ENCODE results near the gene BCKDK. TPM values are rescaled to one million over a fixed set of nuclear protein-coding genes. Genes with fewer than 3 reads are reported as not detected.

BCKDK gene
- total and polyA plus RNA-seq, 2 of the 13 experiments (the other 11 are each of a cell fraction or from before 2014, with no cell fraction given) = 24.9 to 42.6 TPM

DNA sequence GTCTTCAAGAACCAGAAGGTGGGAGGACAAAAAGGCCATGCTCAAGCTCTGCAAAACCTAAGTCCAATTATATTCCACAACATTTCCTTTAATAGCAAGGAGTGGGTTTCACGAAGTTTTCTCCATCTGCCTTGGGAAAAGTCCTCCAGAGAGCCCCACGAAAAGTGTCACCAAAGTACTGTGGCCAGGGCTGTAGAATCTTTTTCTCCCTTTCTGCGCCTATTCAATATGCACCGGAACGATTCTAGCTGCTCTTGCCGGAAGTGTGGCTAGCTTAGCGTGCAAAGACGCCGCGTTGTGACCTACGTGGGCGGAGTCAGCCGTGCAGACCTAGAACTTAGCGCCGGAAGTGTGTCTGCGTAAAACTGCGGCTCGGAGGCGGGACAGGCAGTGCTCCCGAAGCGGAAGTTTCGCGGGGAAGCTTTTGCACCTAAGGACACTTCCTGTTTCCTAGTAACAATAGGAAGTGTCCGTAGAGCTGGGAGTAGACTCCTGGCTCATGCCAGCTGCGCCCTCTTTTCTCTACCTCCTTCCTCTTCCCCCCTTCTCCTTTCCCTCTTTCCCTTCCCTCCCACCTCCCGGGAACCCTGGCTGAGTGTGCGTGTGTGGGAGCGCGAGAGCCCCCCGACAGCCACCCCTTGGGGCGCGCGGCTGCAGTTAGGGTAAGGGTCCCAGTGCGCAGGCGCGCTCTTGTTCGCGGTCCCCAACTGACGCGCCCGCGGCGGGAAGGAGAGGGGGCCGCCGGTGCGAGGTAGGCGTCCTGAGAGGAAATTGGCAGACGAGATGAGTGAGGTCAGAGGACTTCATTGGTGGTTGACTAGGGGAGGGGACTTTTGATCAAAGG is 34.0 kb upstream of the BCKDK start, which contains the start of the genes ZNF646 and ZNF668 (continued):
- TF ChIP-seq, protein P1, sequence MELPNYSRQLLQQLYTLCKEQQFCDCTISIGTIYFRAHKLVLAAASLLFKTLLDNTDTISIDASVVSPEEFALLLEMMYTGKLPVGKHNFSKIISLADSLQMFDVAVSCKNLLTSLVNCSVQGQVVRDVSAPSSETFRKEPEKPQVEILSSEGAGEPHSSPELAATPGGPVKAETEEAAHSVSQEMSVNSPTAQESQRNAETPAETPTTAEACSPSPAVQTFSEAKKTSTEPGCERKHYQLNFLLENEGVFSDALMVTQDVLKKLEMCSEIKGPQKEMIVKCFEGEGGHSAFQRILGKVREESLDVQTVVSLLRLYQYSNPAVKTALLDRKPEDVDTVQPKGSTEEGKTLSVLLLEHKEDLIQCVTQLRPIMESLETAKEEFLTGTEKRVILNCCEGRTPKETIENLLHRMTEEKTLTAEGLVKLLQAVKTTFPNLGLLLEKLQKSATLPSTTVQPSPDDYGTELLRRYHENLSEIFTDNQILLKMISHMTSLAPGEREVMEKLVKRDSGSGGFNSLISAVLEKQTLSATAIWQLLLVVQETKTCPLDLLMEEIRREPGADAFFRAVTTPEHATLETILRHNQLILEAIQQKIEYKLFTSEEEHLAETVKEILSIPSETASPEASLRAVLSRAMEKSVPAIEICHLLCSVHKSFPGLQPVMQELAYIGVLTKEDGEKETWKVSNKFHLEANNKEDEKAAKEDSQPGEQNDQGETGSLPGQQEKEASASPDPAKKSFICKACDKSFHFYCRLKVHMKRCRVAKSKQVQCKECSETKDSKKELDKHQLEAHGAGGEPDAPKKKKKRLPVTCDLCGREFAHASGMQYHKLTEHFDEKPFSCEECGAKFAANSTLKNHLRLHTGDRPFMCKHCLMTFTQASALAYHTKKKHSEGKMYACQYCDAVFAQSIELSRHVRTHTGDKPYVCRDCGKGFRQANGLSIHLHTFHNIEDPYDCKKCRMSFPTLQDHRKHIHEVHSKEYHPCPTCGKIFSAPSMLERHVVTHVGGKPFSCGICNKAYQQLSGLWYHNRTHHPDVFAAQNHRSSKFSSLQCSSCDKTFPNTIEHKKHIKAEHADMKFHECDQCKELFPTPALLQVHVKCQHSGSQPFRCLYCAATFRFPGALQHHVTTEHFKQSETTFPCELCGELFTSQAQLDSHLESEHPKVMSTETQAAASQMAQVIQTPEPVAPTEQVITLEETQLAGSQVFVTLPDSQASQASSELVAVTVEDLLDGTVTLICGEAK (IDR thresholded peaks at IDR 0.05) = peak; percentile 99
- TF ChIP-seq, protein P1 (CRISPR knock-in tag; IDR thresholded peaks at IDR 0.05) = no peak
- TF ChIP-seq, protein P2, sequence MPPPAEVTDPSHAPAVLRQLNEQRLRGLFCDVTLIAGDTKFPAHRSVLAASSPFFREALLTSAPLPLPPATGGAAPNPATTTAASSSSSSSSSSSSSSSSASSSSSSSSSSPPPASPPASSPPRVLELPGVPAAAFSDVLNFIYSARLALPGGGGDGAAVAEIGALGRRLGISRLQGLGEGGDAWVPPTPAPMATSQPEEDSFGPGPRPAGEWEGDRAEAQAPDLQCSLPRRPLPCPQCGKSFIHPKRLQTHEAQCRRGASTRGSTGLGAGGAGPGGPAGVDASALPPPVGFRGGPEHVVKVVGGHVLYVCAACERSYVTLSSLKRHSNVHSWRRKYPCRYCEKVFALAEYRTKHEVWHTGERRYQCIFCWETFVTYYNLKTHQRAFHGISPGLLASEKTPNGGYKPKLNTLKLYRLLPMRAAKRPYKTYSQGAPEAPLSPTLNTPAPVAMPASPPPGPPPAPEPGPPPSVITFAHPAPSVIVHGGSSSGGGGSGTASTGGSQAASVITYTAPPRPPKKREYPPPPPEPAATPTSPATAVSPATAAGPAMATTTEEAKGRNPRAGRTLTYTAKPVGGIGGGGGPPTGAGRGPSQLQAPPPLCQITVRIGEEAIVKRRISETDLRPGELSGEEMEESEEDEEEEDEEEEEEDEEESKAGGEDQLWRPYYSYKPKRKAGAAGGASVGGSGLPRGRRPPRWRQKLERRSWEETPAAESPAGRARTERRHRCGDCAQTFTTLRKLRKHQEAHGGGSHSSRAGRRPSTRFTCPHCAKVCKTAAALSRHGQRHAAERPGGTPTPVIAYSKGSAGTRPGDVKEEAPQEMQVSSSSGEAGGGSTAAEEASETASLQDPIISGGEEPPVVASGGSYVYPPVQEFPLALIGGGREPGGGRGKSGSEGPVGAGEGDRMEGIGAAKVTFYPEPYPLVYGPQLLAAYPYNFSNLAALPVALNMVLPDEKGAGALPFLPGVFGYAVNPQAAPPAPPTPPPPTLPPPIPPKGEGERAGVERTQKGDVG (CRISPR knock-in tag; IDR thresholded peaks at IDR 0.05; ENCODE audit: borderline replicate concordance) = no peak
- 0 out of 2 replicates have a peak, but pooled peaks have one; percentile 9 for TF ChIP-seq ZNF235 (CRISPR knock-in tag; IDR thresholded peaks at IDR 0.05; ENCODE audit: borderline replicate concordance)
- TF ChIP-seq, protein P3, sequence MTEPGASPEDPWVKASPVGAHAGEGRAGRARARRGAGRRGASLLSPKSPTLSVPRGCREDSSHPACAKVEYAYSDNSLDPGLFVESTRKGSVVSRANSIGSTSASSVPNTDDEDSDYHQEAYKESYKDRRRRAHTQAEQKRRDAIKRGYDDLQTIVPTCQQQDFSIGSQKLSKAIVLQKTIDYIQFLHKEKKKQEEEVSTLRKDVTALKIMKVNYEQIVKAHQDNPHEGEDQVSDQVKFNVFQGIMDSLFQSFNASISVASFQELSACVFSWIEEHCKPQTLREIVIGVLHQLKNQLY (CRISPR knock-in tag; IDR thresholded peaks at IDR 0.05) = peak; percentile 58
- TF ChIP-seq ZNF772 (CRISPR knock-in tag; IDR thresholded peaks at IDR 0.05) = no peak; the same call in 1 of the 2 replicates
- TF ChIP-seq XBP1 (CRISPR knock-in tag; IDR thresholded peaks at IDR 0.05) = no peak; the same call in 1 of the 2 replicates
- TF ChIP-seq NR1H2 (CRISPR knock-in tag; IDR thresholded peaks at IDR 0.05; ENCODE audit: borderline replicate concordance, low read depth) = no peak
- peak; percentile 78 for TF ChIP-seq KLF9 (CRISPR knock-in tag; IDR thresholded peaks at IDR 0.05; ENCODE audit: low read depth)
- TF ChIP-seq ZNF136 (CRISPR knock-in tag; IDR thresholded peaks at IDR 0.05; ENCODE audit: low read depth) = peak; percentile 98
- 0 out of 2 replicates have a peak, but pooled peaks have one; percentile 76 for TF ChIP-seq IRX3 (CRISPR knock-in tag; IDR thresholded peaks at IDR 0.05; ENCODE audit: borderline replicate concordance, low read depth)
